Measurements from ENCODE around the gene NPAS3. TPM values are rescaled to one million over a fixed set of nuclear protein-coding genes. Genes with fewer than 3 reads are reported as not detected.

NPAS3 gene
- polyA plus RNA-seq, 1 donor = 1.0 TPM

GRCh38 chr14:33348510-33348909 lies 409.8 kb downstream of the NPAS3 start:
- DNase-seq = no peak
- H3K36me3 ChIP-seq (ENCODE audit: control insufficient read depth, insufficient read depth, low read length) = no peaks in the 10 kb centered on the region
- WGBS (ENCODE audit: insufficient coverage, low lambda C conversion rate) = no CpG with 5 or more reads among the region's 4 CpGs

GRCh38 chr14:33349871-33350270 lies 411.2 kb downstream of the NPAS3 start:
- no peak for DNase-seq
- H3K27me3 ChIP-seq (ENCODE audit: control insufficient read depth, insufficient read depth, low read length) = no peaks in the 10 kb centered on the region
- no peak overlapping the region for H3K27ac ChIP-seq (ENCODE audit: low read length)
- no peaks in the 10 kb centered on the region for H3K36me3 ChIP-seq (ENCODE audit: control insufficient read depth, insufficient read depth, low read length)
- 63% methylated on average over 2 of the region's 10 CpGs for WGBS (ENCODE audit: insufficient coverage, low lambda C conversion rate)
- no peak overlapping the region for H3K4me3 ChIP-seq (ENCODE audit: low read length)
- H3K9me3 ChIP-seq (ENCODE audit: control insufficient read depth, low read depth, low read length) = no peaks in the 10 kb centered on the region
- H3K4me1 ChIP-seq (ENCODE audit: control insufficient read depth, insufficient read depth, low read length) = no peaks in the 10 kb centered on the region

More at GRCh38 chr14:33348510-33348909, 409.8 kb downstream of the NPAS3 start:
- Histone ChIP-seq H3K27me3 (ENCODE audit: control insufficient read depth, insufficient read depth, low read length) (no peaks in the 10 kb centered on the region), H3K4me3 (ENCODE audit: low read length) (no peak overlapping the region), H3K9me3 (ENCODE audit: control insufficient read depth, low read depth, low read length) (no peaks in the 10 kb centered on the region), H3K27ac (ENCODE audit: low read length) (no peak overlapping the region), H3K4me1 (ENCODE audit: control insufficient read depth, insufficient read depth, low read length) (no peaks in the 10 kb centered on the region)

- DNase-seq = no peak
- Histone ChIP-seq H3K27ac (ENCODE audit: low read length) (no peak overlapping the region), H3K4me3 (ENCODE audit: low read length) (no peak overlapping the region), H3K9me3 (ENCODE audit: control insufficient read depth, low read depth, low read length) (no peaks in the 10 kb centered on the region), H3K27me3 (ENCODE audit: control insufficient read depth, insufficient read depth, low read length) (no peaks in the 10 kb centered on the region), H3K36me3 (ENCODE audit: control insufficient read depth, insufficient read depth, low read length) (no peaks in the 10 kb centered on the region), H3K4me1 (ENCODE audit: control insufficient read depth, insufficient read depth, low read length) (no peaks in the 10 kb centered on the region)
- 78% methylated on average over 3 of the region's 10 CpGs for WGBS (ENCODE audit: insufficient coverage, low lambda C conversion rate)
These were observed 411.8 kb downstream of the NPAS3 start for GRCh38 chr14:33350366-33350990.

GRCh38 chr14:33352821-33353220 lies 414.1 kb downstream of the NPAS3 start:
- Histone ChIP-seq H3K27ac (ENCODE audit: low read length) (no peak overlapping the region), H3K36me3 (ENCODE audit: control insufficient read depth, insufficient read depth, low read length) (no peaks in the 10 kb centered on the region), H3K4me3 (ENCODE audit: low read length) (no peak overlapping the region), H3K4me1 (ENCODE audit: control insufficient read depth, insufficient read depth, low read length) (no peaks in the 10 kb centered on the region), H3K27me3 (ENCODE audit: control insufficient read depth, insufficient read depth, low read length) (no peaks in the 10 kb centered on the region), H3K9me3 (ENCODE audit: control insufficient read depth, low read depth, low read length) (no peaks in the 10 kb centered on the region)
- no peak for DNase-seq

DNA sequence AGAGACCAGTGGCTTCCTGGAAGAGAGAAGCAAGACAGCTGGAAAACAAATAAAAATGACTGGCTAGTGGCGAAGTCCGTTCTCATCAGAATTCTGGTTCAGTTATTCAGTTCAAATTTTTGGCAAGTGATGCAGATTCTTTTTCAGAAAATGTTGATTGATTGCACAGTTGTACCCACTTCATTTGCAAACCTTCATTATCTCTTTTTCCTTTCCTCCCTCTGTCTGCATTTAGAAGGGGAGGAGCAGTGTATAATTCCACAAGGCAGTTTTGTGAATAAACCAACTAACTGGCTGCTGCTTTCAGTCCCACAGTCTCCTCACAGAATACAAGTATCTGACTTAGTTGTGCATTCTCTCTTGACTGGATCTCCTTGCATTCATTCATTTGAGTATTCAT lies 417.5 kb downstream of the NPAS3 start:
- no peak overlapping the region for H3K27ac ChIP-seq (ENCODE audit: low read length)
- no peaks in the 10 kb centered on the region for H3K9me3 ChIP-seq (ENCODE audit: control insufficient read depth, low read depth, low read length)
- no peak overlapping the region for H3K4me3 ChIP-seq (ENCODE audit: low read length)
- H3K27me3 ChIP-seq (ENCODE audit: control insufficient read depth, insufficient read depth, low read length) = no peaks in the 10 kb centered on the region
- no peaks in the 10 kb centered on the region for H3K4me1 ChIP-seq (ENCODE audit: control insufficient read depth, insufficient read depth, low read length)
- no peaks in the 10 kb centered on the region for H3K36me3 ChIP-seq (ENCODE audit: control insufficient read depth, insufficient read depth, low read length)
- DNase-seq = no peak
- no CpG with 5 or more reads among the region's 2 CpGs for WGBS (ENCODE audit: insufficient coverage, low lambda C conversion rate)

DNA sequence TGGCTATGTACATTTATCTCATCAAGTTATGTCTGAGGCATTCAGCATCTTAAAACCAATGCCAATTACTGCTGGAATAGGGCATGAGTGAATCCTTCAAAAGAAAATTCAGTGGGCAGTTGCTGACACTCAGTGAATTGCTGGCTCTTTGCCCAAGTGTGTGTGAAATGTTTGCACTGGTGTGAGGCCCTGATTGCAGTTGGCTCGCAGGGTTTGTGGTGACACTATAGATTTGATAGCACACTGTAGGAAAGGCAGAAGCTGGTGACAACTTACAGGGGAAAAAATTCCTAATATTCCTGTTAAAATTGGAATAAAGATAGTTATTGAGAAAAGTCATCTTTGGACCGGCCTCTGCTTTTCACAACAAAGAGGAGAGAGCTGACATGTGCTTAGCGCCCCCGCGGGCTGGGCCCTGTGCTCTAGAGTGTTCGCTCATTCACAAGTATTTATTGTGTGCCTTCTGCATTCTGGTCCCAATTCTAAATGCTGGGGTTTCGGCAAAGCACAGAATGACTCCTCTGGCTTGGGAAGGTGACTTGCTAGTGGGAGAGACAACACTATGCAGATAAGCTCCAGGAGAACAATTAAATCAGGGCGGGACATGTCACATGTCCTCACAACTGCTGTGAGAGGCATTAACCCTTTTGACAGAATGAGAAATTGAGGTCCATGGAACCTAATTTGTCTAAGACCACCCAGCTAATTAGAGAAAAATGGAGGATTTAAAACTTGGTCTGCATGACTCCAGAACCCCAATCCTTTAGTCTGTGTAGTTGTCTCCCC lies 418.7 kb downstream of the NPAS3 start:
- Histone ChIP-seq H3K4me1 (ENCODE audit: control insufficient read depth, insufficient read depth, low read length) (no peaks in the 10 kb centered on the region), H3K4me3 (ENCODE audit: low read length) (no peak overlapping the region), H3K9me3 (ENCODE audit: control insufficient read depth, low read depth, low read length) (no peaks in the 10 kb centered on the region), H3K27ac (ENCODE audit: low read length) (no peak overlapping the region), H3K27me3 (ENCODE audit: control insufficient read depth, insufficient read depth, low read length) (no peaks in the 10 kb centered on the region), H3K36me3 (ENCODE audit: control insufficient read depth, insufficient read depth, low read length) (no peaks in the 10 kb centered on the region)
- peak in 1 of 2 donors; percentile 4 for DNase-seq
- WGBS (ENCODE audit: insufficient coverage, low lambda C conversion rate) = 14% methylated on average over 1 of the region's 8 CpGs

DNA sequence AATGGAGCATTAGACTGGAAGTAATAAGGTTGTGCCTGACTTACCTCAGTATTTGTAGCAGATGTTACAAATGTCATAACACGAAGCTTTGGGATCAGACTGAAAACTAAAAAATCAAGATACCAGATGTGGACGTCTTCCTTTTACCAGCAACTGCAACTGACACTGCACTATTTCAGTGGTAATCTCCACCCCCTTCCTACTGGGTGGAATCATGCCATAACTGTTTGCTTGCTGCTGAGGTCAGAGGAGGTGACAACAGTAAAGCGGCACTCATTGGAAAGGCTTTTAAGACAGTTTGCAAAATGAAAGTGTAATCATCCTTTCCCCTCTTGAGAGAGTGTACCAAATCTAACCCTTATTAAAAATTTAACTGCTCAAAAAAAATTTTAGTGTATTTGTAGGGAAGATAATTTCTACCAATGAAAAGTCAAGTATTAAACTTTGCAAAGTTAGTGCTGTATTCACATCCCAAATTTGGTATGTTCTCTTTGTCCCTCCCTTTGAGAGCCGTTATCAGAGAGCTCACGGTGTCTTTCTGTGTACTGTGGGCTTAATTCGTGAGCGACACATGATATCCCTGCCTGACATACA lies 420.7 kb downstream of the NPAS3 start:
- Histone ChIP-seq H3K27me3 (ENCODE audit: control insufficient read depth, insufficient read depth, low read length) (no peaks in the 10 kb centered on the region), H3K9me3 (ENCODE audit: control insufficient read depth, low read depth, low read length) (no peaks in the 10 kb centered on the region), H3K4me1 (ENCODE audit: control insufficient read depth, insufficient read depth, low read length) (no peaks in the 10 kb centered on the region), H3K4me3 (ENCODE audit: low read length) (no peak overlapping the region), H3K27ac (ENCODE audit: low read length) (no peak overlapping the region), H3K36me3 (ENCODE audit: control insufficient read depth, insufficient read depth, low read length) (no peaks in the 10 kb centered on the region)
- DNase-seq = no peak
- WGBS (ENCODE audit: insufficient coverage, low lambda C conversion rate) = no CpG with 5 or more reads among the region's 7 CpGs

DNA sequence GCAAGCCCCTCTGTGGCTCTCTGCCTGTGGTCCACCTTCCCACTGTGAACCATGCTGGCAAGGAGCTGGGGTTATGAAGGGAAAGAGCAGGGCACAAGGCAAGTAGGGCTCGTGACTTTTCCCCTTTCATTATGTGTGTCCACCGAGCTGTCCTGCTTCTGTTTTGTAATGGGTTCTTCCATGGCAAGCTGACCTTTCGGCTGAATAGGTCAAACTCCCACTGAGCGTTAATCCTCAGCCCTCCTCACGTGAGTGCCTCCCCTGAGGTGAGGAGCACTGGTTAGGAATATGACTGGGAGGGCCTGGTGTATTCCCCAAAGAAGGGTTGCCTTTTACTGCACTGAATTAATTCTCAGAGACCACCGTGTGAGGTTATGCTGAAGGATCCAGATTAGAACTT lies 424.3 kb downstream of the NPAS3 start:
- H3K36me3 ChIP-seq (ENCODE audit: control insufficient read depth, insufficient read depth, low read length) = no peaks in the 10 kb centered on the region
- H3K27ac ChIP-seq (ENCODE audit: low read length) = no peak overlapping the region
- H3K4me1 ChIP-seq (ENCODE audit: control insufficient read depth, insufficient read depth, low read length) = no peaks in the 10 kb centered on the region
- no peaks in the 10 kb centered on the region for H3K27me3 ChIP-seq (ENCODE audit: control insufficient read depth, insufficient read depth, low read length)
- H3K9me3 ChIP-seq (ENCODE audit: control insufficient read depth, low read depth, low read length) = no peaks in the 10 kb centered on the region
- DNase-seq = no peak
- no CpG with 5 or more reads among the region's 6 CpGs for whole genome bisulfite sequencing (ENCODE audit: insufficient coverage, low lambda C conversion rate)
- no peak overlapping the region for H3K4me3 ChIP-seq (ENCODE audit: low read length)

DNA sequence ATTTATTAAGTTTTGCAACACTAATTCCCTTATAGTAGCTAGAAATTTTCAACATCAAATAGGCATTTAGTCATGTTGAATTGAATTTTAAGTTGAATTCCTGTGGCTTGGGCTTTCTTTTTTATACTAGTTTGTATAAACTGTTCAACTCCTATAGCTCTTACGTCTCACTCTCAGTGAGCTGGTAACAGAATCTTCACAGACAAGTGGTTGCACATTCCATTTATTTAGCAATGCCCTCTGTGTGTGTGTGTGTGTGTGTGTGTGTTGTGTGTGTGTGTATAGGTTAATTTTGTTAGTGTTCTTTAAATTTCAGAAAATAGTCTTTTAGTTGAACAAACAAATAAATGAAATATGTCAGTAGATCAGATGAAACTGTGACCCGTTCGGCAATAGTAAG lies 425.0 kb downstream of the NPAS3 start:
- H3K36me3 ChIP-seq (ENCODE audit: control insufficient read depth, insufficient read depth, low read length) = no peaks in the 10 kb centered on the region
- H3K4me1 ChIP-seq (ENCODE audit: control insufficient read depth, insufficient read depth, low read length) = no peaks in the 10 kb centered on the region
- DNase-seq = no peak
- no peak overlapping the region for H3K27ac ChIP-seq (ENCODE audit: low read length)
- H3K9me3 ChIP-seq (ENCODE audit: control insufficient read depth, low read depth, low read length) = no peaks in the 10 kb centered on the region
- H3K27me3 ChIP-seq (ENCODE audit: control insufficient read depth, insufficient read depth, low read length) = no peaks in the 10 kb centered on the region
- no peak overlapping the region for H3K4me3 ChIP-seq (ENCODE audit: low read length)
- no CpG with 5 or more reads among the region's 3 CpGs for WGBS (ENCODE audit: insufficient coverage, low lambda C conversion rate)

DNA sequence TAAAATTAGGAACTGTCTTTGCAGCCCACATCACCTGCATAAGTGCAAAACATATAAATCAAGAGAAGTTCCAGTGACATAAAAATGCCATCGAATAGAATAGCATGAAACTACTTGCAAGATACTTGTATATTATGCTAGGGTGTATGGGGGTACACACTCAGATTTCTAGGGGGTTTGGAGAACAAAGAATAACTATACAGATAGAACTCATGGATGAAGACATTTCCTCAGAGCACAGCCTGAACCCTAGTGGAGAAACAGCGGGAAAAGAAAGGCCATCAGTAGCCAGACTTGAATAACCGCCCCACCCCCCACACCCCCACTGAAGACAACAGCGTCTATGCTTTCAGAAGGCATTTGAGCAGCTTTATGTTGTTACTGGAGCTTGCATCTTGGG lies 425.8 kb downstream of the NPAS3 start:
- Histone ChIP-seq H3K4me1 (ENCODE audit: control insufficient read depth, insufficient read depth, low read length) (no peaks in the 10 kb centered on the region), H3K36me3 (ENCODE audit: control insufficient read depth, insufficient read depth, low read length) (no peaks in the 10 kb centered on the region), H3K27me3 (ENCODE audit: control insufficient read depth, insufficient read depth, low read length) (no peaks in the 10 kb centered on the region), H3K27ac (ENCODE audit: low read length) (no peak overlapping the region), H3K4me3 (ENCODE audit: low read length) (no peak overlapping the region), H3K9me3 (ENCODE audit: control insufficient read depth, low read depth, low read length) (no peaks in the 10 kb centered on the region)
- DNase-seq = no peak
- WGBS (ENCODE audit: insufficient coverage, low lambda C conversion rate) = no CpG with 5 or more reads among the region's 4 CpGs
